HL-60 (cell line): Measurements from ENCODE around the gene DCLRE1B.

Experiments
- DNase-seq, 2 experiments: peaks; one replicate each; pipeline ENCODE4 v3.0.0-alpha.2; 2010 to 2020; ENCODE audit warnings: low read depth in 1 of 2, low spot score in 1 of 2
- H3K27ac ChIP-seq: fragments of 250-450 bp; sonication (Bioruptor Pico); replicated peaks from 2 replicates; pipeline ENCODE4 v1.5.1; 2020; ENCODE audit warnings: mild to moderate bottlenecking, moderate library complexity
- H3K27me3 ChIP-seq: fragments of 250-450 bp; sonication (Bioruptor Pico); 2 replicates; pipeline ENCODE4 v1.5.1; 2021; ENCODE audit warnings: mild to moderate bottlenecking, moderate library complexity; ENCODE audit not compliant: insufficient read depth, poor library complexity, severe bottlenecking
- H3K4me3 ChIP-seq: replicated peaks from 2 replicates; pipeline ENCODE4 v1.5.1; 2011; ENCODE audit warnings: mild to moderate bottlenecking, control low read depth, low read length; ENCODE audit not compliant: insufficient read depth
- CTCF ChIP-seq: IDR thresholded peaks from one replicate; pipeline ENCODE4 v1.5.1; 2011; ENCODE audit warnings: low read length, control low read depth, inconsistent platforms; ENCODE audit not compliant: insufficient read depth
- GABPA ChIP-seq: IDR thresholded peaks from 2 replicates; pipeline ENCODE4 v1.6.1; 2012; ENCODE audit warnings: low read depth
- POLR2AphosphoS5 ChIP-seq: IDR thresholded peaks from 2 replicates; pipeline ENCODE4 v1.6.1; 2012; ENCODE audit warnings: low read depth
- REST ChIP-seq: IDR thresholded peaks from 2 replicates; pipeline ENCODE4 v1.6.1; 2012; ENCODE audit warnings: low read depth; ENCODE audit not compliant: insufficient replicate concordance
- SPI1 ChIP-seq: IDR thresholded peaks from 2 replicates; pipeline ENCODE4 v1.6.1; 2012; ENCODE audit warnings: low read depth, mild to moderate bottlenecking, borderline replicate concordance

DCLRE1B gene

GRCh38 chr1:113903501-113904292 is 1.4 kb upstream of the DCLRE1B start:
- DNase-seq: peak; percentile 20 to 29
- no peak for TF ChIP-seq CTCF
- TF ChIP-seq SPI1: peak; percentile 47; the same call in 1 of the 2 replicates
- Histone ChIP-seq H3K27ac (peak overlapping the region; percentile 85), H3K4me3 (peak overlapping the region; percentile 71), H3K27me3 (no peaks in the 10 kb centered on the region)

- TF ChIP-seq REST (no peak), SPI1 (peak; percentile 72)
- H3K4me3 ChIP-seq: peak overlapping the region; percentile 71
Measured at GRCh38 chr1:113904293-113904673, 843 bp upstream of the DCLRE1B start.

GRCh38 chr1:113905435-113905861 is 322 bp downstream of the DCLRE1B start:
- DNase-seq: peak in 1 of 2 experiments; percentile 34
- peak overlapping the region; percentile 90 for H3K4me3 ChIP-seq
- peak overlapping the region; percentile 85 for H3K27ac ChIP-seq
- TF ChIP-seq CTCF (no peak), POLR2AphosphoS5 (no peak), REST (no peak), GABPA (no peak), SPI1 (no peak)
- H3K27me3 ChIP-seq: no peaks in the 10 kb centered on the region

More at GRCh38 chr1:113904293-113904673, 843 bp upstream of the DCLRE1B start:
- DNase-seq: peak; percentile 57 to 63
- no peaks in the 10 kb centered on the region for H3K27me3 ChIP-seq
- H3K27ac ChIP-seq: peak overlapping the region; percentile 85

GRCh38 chr1:113912594-113913311 is 7.6 kb downstream of the DCLRE1B start:
- Histone ChIP-seq H3K27me3 (no peaks in the 10 kb centered on the region), H3K27ac (no peak overlapping the region), H3K4me3 (no peak overlapping the region)
- DNase-seq: no peak
- TF ChIP-seq CTCF (no peak), REST (no peak), POLR2AphosphoS5 (no peak), GABPA (no peak), SPI1 (no peak)
